GM21737 (cell line): ENCODE results near the gene TRAF3IP1.
A peak's percentile ranks its signal among the peaks of the same experiment; 100 is the strongest.

ENCODE experiments used
- ATAC-seq: cut with Tn5 transposase; IDR thresholded peaks from one replicate; pipeline ENCODE4 v1.9.1; 2021; ENCODE audit warnings: mild to moderate bottlenecking, moderate library complexity; ENCODE audit not compliant: unreplicated experiment

The TRAF3IP1 gene

GRCh38 chr2:238423561-238424312, 103.4 kb downstream of the TRAF3IP1 start:
- ATAC-seq, result no peak

- ATAC-seq, result no peak
Observed at GRCh38 chr2:238424313-238424700, 104.0 kb downstream of the TRAF3IP1 start.

GRCh38 chr2:238425505-238425978, 105.2 kb downstream of the TRAF3IP1 start:
- ATAC-seq, result no peak

GRCh38 chr2:238425979-238426567, 105.8 kb downstream of the TRAF3IP1 start:
- ATAC-seq, result no peak

GRCh38 chr2:238426568-238427434, 106.5 kb downstream of the TRAF3IP1 start, which contains the start of gene ASB1:
TSS of gene ASB1 (plus strand) at chr2:238426927. CDS start at chr2:238427071, 144 bp downstream.
- ATAC-seq, result peak; percentile 82

GRCh38 chr2:238427435-238428162, 107.3 kb downstream of the TRAF3IP1 start:
- no peak for ATAC-seq

- no peak for ATAC-seq
Observed at GRCh38 chr2:238428866-238429265, 108.5 kb downstream of the TRAF3IP1 start.

- ATAC-seq, result no peak
Observed at GRCh38 chr2:238430781-238431180, 110.5 kb downstream of the TRAF3IP1 start.

GRCh38 chr2:238431456-238431855, 111.1 kb downstream of the TRAF3IP1 start:
- ATAC-seq, result no peak

- no peak for ATAC-seq
Observed at GRCh38 chr2:238433300-238433915, 113.1 kb downstream of the TRAF3IP1 start.

- no peak for ATAC-seq
Observed at GRCh38 chr2:238433941-238434845, 113.9 kb downstream of the TRAF3IP1 start.

- ATAC-seq, result no peak
Observed at GRCh38 chr2:238434846-238435751, 114.8 kb downstream of the TRAF3IP1 start.

GRCh38 chr2:238435752-238436096, 115.4 kb downstream of the TRAF3IP1 start:
- no peak for ATAC-seq

GRCh38 chr2:238438856-238439849, 118.8 kb downstream of the TRAF3IP1 start:
- ATAC-seq, result no peak

- no peak for ATAC-seq
Observed at GRCh38 chr2:238439917-238440316, 119.6 kb downstream of the TRAF3IP1 start.

- ATAC-seq, result no peak
Observed at GRCh38 chr2:238440331-238440730, 120.0 kb downstream of the TRAF3IP1 start.

GRCh38 chr2:238440767-238441166, 120.4 kb downstream of the TRAF3IP1 start:
- ATAC-seq, result no peak
